ENCODE results near the gene GLUD2. TPM values are rescaled to one million over a fixed set of nuclear protein-coding genes. Genes with fewer than 3 reads are reported as not detected.

The GLUD2 gene
- total and polyA plus RNA-seq, 10 of the 15 experiments (the other 5 are each of a cell fraction or from before 2014, with no cell fraction given) = 0.05 to 1.5 (median 0.10) TPM; not detected in 1

DNA sequence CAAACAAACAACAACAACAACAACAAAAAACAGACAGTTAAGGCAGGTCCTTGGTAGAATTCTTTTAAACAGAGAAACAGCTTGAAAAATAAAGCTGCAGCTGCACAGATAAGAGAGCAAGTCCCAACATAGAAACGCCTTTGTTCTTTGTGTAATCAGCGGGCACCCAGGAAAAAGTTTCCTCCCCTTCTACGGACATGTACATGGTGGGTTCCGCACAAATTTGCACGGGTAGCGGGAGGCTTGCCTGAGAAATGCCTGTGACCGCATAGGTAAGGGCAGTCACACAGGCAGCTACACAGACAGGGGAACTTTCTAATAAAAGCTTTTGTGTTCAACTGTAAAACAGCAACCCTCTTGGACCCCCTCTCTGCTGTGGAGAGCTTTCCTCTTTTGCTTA lies 36.2 kb upstream of the GLUD2 start (continued):
- TF ChIP-seq, protein P1, sequence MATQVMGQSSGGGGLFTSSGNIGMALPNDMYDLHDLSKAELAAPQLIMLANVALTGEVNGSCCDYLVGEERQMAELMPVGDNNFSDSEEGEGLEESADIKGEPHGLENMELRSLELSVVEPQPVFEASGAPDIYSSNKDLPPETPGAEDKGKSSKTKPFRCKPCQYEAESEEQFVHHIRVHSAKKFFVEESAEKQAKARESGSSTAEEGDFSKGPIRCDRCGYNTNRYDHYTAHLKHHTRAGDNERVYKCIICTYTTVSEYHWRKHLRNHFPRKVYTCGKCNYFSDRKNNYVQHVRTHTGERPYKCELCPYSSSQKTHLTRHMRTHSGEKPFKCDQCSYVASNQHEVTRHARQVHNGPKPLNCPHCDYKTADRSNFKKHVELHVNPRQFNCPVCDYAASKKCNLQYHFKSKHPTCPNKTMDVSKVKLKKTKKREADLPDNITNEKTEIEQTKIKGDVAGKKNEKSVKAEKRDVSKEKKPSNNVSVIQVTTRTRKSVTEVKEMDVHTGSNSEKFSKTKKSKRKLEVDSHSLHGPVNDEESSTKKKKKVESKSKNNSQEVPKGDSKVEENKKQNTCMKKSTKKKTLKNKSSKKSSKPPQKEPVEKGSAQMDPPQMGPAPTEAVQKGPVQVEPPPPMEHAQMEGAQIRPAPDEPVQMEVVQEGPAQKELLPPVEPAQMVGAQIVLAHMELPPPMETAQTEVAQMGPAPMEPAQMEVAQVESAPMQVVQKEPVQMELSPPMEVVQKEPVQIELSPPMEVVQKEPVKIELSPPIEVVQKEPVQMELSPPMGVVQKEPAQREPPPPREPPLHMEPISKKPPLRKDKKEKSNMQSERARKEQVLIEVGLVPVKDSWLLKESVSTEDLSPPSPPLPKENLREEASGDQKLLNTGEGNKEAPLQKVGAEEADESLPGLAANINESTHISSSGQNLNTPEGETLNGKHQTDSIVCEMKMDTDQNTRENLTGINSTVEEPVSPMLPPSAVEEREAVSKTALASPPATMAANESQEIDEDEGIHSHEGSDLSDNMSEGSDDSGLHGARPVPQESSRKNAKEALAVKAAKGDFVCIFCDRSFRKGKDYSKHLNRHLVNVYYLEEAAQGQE (IDR thresholded peaks at IDR 0.05; ENCODE audit: low read depth, low read length) = no peak
- TF ChIP-seq NR2C1 (IDR thresholded peaks at IDR 0.05) (no peak), ATF7 (IDR thresholded peaks at IDR 0.05; ENCODE audit: low read depth) (no peak)
- TF ChIP-seq, protein P2, sequence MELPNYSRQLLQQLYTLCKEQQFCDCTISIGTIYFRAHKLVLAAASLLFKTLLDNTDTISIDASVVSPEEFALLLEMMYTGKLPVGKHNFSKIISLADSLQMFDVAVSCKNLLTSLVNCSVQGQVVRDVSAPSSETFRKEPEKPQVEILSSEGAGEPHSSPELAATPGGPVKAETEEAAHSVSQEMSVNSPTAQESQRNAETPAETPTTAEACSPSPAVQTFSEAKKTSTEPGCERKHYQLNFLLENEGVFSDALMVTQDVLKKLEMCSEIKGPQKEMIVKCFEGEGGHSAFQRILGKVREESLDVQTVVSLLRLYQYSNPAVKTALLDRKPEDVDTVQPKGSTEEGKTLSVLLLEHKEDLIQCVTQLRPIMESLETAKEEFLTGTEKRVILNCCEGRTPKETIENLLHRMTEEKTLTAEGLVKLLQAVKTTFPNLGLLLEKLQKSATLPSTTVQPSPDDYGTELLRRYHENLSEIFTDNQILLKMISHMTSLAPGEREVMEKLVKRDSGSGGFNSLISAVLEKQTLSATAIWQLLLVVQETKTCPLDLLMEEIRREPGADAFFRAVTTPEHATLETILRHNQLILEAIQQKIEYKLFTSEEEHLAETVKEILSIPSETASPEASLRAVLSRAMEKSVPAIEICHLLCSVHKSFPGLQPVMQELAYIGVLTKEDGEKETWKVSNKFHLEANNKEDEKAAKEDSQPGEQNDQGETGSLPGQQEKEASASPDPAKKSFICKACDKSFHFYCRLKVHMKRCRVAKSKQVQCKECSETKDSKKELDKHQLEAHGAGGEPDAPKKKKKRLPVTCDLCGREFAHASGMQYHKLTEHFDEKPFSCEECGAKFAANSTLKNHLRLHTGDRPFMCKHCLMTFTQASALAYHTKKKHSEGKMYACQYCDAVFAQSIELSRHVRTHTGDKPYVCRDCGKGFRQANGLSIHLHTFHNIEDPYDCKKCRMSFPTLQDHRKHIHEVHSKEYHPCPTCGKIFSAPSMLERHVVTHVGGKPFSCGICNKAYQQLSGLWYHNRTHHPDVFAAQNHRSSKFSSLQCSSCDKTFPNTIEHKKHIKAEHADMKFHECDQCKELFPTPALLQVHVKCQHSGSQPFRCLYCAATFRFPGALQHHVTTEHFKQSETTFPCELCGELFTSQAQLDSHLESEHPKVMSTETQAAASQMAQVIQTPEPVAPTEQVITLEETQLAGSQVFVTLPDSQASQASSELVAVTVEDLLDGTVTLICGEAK (IDR thresholded peaks at IDR 0.05; ENCODE audit: borderline replicate concordance) = no peak

DNA sequence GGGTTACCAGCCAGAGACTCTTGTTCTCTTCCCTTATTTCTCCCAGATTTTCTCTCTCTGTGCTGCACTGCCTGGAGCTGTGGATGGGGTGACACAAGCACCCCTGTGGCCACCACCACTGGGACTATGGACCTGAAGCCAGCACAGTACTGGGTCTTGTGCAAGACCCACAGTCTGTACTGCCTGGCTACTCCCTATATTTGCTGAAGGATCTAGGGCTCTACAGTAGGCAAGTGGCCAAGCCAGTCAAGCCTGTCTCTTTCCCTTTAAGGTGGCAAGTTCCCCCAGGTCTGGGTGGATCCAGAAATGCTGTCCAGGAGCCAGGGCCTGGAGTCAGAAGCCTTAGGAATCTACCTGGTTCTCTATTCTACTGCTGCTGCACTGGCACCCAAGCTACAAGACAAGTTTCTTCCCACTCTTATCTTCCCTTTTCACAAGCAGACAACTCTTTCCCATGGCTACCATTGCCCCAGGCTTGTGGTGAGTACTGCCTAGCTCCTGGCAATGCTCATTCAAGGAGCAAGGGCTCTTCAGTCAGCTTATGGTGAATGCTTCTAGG lies 33.4 kb upstream of the GLUD2 start:
- ATAC-seq (no peak), DNase-seq (ENCODE audit: low read depth, low spot score) (no peak), FAIRE-seq (no peak)
- Histone ChIP-seq H3K36me3 (ENCODE audit: control insufficient read depth in 2 of 2, insufficient read depth in 2 of 2, low read length in 1 of 2) (no peaks in the 10 kb centered on the region), H3K27ac (ENCODE audit: control insufficient read depth, insufficient read depth) (no peak overlapping the region), H4K20me1 (ENCODE audit: control insufficient read depth, insufficient read depth) (no peaks in the 10 kb centered on the region), H3K9ac (ENCODE audit: control insufficient read depth, insufficient read depth, low read length) (no peak overlapping the region), H3K27me3 (replicated peaks in 1 of 2; ENCODE audit: control insufficient read depth in 2 of 2, insufficient read depth in 2 of 2, low read length in 1 of 2) (no peaks in the 10 kb centered on the region), H3K4me2 (ENCODE audit: control insufficient read depth, insufficient read depth) (no peak overlapping the region), H3K9me3 (replicated peaks; ENCODE audit: control insufficient read depth, insufficient read depth, low read length) (no peaks in the 10 kb centered on the region; the same call in 2 of the 3 replicates), H3K4me3 (no peak overlapping the region), H3K79me2 (ENCODE audit: control insufficient read depth, insufficient read depth, low read length) (no peaks in the 10 kb centered on the region), H3K4me1 (ENCODE audit: control insufficient read depth, insufficient read depth, low read length) (no peaks in the 10 kb centered on the region), H2AFZ (ENCODE audit: control insufficient read depth, low read depth, low read length) (no peak overlapping the region)
- intact Hi-C loops (cut with micrococcal nuclease; ENCODE audit: unreplicated experiment) (no loop called here), in situ Hi-C loops (cut with MboI) (no loop called here)
- TF ChIP-seq EP300 (IDR thresholded peaks at IDR 0.05; ENCODE audit: borderline replicate concordance in 1 of 2, control insufficient read depth in 1 of 2, low read depth in 2 of 2, low read length in 2 of 2) (no peak), NFYB (IDR thresholded peaks at IDR 0.05; ENCODE audit: insufficient read depth, low read depth, low read length) (no peak), GABPA (IDR thresholded peaks at IDR 0.05; ENCODE audit: low read depth) (no peak), CBFB (IDR thresholded peaks at IDR 0.05; ENCODE audit: low read depth) (no peak)
- TF ChIP-seq, protein P3, sequence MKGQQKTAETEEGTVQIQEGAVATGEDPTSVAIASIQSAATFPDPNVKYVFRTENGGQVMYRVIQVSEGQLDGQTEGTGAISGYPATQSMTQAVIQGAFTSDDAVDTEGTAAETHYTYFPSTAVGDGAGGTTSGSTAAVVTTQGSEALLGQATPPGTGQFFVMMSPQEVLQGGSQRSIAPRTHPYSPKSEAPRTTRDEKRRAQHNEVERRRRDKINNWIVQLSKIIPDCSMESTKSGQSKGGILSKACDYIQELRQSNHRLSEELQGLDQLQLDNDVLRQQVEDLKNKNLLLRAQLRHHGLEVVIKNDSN (IDR thresholded peaks at IDR 0.05; ENCODE audit: borderline replicate concordance, extremely low read length, insufficient read depth, low read depth, low read length) = no peak
- TF ChIP-seq, protein P4, sequence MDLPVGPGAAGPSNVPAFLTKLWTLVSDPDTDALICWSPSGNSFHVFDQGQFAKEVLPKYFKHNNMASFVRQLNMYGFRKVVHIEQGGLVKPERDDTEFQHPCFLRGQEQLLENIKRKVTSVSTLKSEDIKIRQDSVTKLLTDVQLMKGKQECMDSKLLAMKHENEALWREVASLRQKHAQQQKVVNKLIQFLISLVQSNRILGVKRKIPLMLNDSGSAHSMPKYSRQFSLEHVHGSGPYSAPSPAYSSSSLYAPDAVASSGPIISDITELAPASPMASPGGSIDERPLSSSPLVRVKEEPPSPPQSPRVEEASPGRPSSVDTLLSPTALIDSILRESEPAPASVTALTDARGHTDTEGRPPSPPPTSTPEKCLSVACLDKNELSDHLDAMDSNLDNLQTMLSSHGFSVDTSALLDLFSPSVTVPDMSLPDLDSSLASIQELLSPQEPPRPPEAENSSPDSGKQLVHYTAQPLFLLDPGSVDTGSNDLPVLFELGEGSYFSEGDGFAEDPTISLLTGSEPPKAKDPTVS (IDR thresholded peaks at IDR 0.05; ENCODE audit: low read depth, low read length) = no peak
- ChIA-PET POLR2A (no interaction called here), CTCF (no interaction called here), RAD21 (ENCODE audit: unreplicated experiment) (no interaction called here), SMC1A (ENCODE audit: uncharacterized antibody, unreplicated experiment) (no interaction called here)
- no TSS peak for BruUV-seq (replicated peaks)
